Neural crest cell (in vitro differentiated cells): ENCODE results near the gene ZNF605. TPM values are rescaled to one million over a fixed set of nuclear protein-coding genes. Genes with fewer than 3 reads are reported as not detected.

ENCODE experiments used
- DNase-seq: peaks from one replicate; pipeline ENCODE4 v3.0.0; 2021; ENCODE audit warnings: low read depth, mixed read lengths, low spot score
- H3K27ac Mint-ChIP-seq: one replicate; pipeline ENCODE4 v1.8.0; 2021; ENCODE audit warnings: mild to moderate bottlenecking, mixed read lengths; ENCODE audit not compliant: unreplicated experiment
- H3K27me3 Mint-ChIP-seq: 2 replicates; pipeline ENCODE4 v1.8.0; 2021; ENCODE audit warnings: low read depth, mild to moderate bottlenecking, mixed read lengths
- H3K36me3 Mint-ChIP-seq: 2 replicates; pipeline ENCODE4 v1.8.0; 2021; ENCODE audit warnings: low read depth, mild to moderate bottlenecking, mixed read lengths
- H3K4me1 Mint-ChIP-seq: 2 replicates; pipeline ENCODE4 v1.8.0; 2021; ENCODE audit warnings: mixed read lengths
- H3K4me3 Mint-ChIP-seq: one replicate; pipeline ENCODE4 v1.8.0; 2021; ENCODE audit warnings: mild to moderate bottlenecking, mixed read lengths
- H3K9me3 Mint-ChIP-seq: 2 replicates; pipeline ENCODE4 v1.8.0; 2021; ENCODE audit warnings: mixed read lengths
- CTCF ChIP-seq: fragments of 200-600 bp; sonication (generic); conservative IDR thresholded peaks from 2 replicates; pipeline ENCODE4 v1.5.0; 2021; ENCODE audit warnings: antibody characterized with exemption, mild to moderate bottlenecking
- total RNA-seq: library from RNA; stranded (reverse); gene quantifications from 2 replicates; pipeline ENCODE4 v1.2.1, GENCODE V29; 2021

The ZNF605 gene
- total RNA-seq, 1 donor from 2014 or later, result 19.6 TPM

GRCh38 chr12:132907216-132907615, 48.9 kb downstream of the ZNF605 start:
- no peak overlapping the region for H3K27ac Mint-ChIP-seq
- H3K4me1 Mint-ChIP-seq, result peaks cover 5% of the 10 kb centered on the region
- DNase-seq, result no peak
- peaks cover 24% of the 10 kb centered on the region for H3K36me3 Mint-ChIP-seq
- H3K9me3 Mint-ChIP-seq, result peaks cover 17% of the 10 kb centered on the region
- H3K27me3 Mint-ChIP-seq, result peaks cover 26% of the 10 kb centered on the region
- peak overlapping the region; percentile 56 for H3K4me3 Mint-ChIP-seq
- no peak for TF ChIP-seq CTCF

GRCh38 chr12:132904718-132905328, 51.3 kb downstream of the ZNF605 start:
- Mint-ChIP-seq H3K4me3 (no peak overlapping the region), H3K36me3 (peaks cover 14% of the 10 kb centered on the region), H3K4me1 (peaks cover 5% of the 10 kb centered on the region), H3K27ac (no peak overlapping the region), H3K27me3 (peaks cover 26% of the 10 kb centered on the region), H3K9me3 (peaks cover 14% of the 10 kb centered on the region)
- DNase-seq, result peak; percentile 57
- TF ChIP-seq CTCF, result peak; percentile 72

- no peak for TF ChIP-seq CTCF
- peaks cover 8% of the 10 kb centered on the region for H3K36me3 Mint-ChIP-seq
- no peaks in the 10 kb centered on the region for H3K4me1 Mint-ChIP-seq
- peaks cover 10% of the 10 kb centered on the region for H3K9me3 Mint-ChIP-seq
- no peak overlapping the region for H3K27ac Mint-ChIP-seq
- H3K27me3 Mint-ChIP-seq, result no peaks in the 10 kb centered on the region
- no peak overlapping the region for H3K4me3 Mint-ChIP-seq
- no peak for DNase-seq
Measured at GRCh38 chr12:132899033-132899432, 57.1 kb downstream of the ZNF605 start.

GRCh38 chr12:132888852-132889251, 67.3 kb downstream of the ZNF605 start:
- no peak for TF ChIP-seq CTCF
- peak overlapping the region; percentile 80 for H3K4me3 Mint-ChIP-seq
- peaks cover 39% of the 10 kb centered on the region for H3K36me3 Mint-ChIP-seq
- no peak for DNase-seq
- no peak overlapping the region for H3K27ac Mint-ChIP-seq
- peaks cover 9% of the 10 kb centered on the region for H3K9me3 Mint-ChIP-seq
- H3K27me3 Mint-ChIP-seq, result peaks cover 37% of the 10 kb centered on the region
- peaks cover 17% of the 10 kb centered on the region for H3K4me1 Mint-ChIP-seq

GRCh38 chr12:132887513-132888351, 68.4 kb downstream of the ZNF605 start, which contains the start of gene CHFR:
TSS of gene CHFR (minus strand) at chr12:132887605. CDS start at chr12:132887328, 277 bp downstream.
- H3K27ac Mint-ChIP-seq, result peak within 1 kb of the TSS; percentile 99
- peaks cover 9% of the 10 kb centered on the region for H3K9me3 Mint-ChIP-seq
- H3K36me3 Mint-ChIP-seq, result peaks cover 41% of the 10 kb centered on the region

More at GRCh38 chr12:132887513-132888351, 68.4 kb downstream of the ZNF605 start, which contains the start of gene CHFR:
- DNase-seq, result peak; percentile 85
- no peak for TF ChIP-seq CTCF
- peak within 1 kb of the TSS; percentile 98 for H3K4me3 Mint-ChIP-seq
- peaks cover 17% of the 10 kb centered on the region for H3K4me1 Mint-ChIP-seq
- peaks cover 37% of the 10 kb centered on the region for H3K27me3 Mint-ChIP-seq
